ENCODE data around the gene C1QTNF6. TPM values are rescaled to one million over a fixed set of nuclear protein-coding genes. Genes with fewer than 3 reads are reported as not detected.
A peak's percentile ranks its signal among the peaks of the same experiment; 100 is the strongest.

Gene C1QTNF6
- total RNA-seq, 3 donors from 2014 or later, result 8.9 to 22.5 (median 13.3) TPM

GRCh38 chr22:37138849-37139561 lies 49.0 kb downstream of the C1QTNF6 start:
- ATAC-seq, result peak; percentile 30
- intact Hi-C loops (cut with DNase I, micrococcal nuclease), result no loop called here
- no peaks in the 10 kb centered on the region for H3K36me3 ChIP-seq (ENCODE audit: low read depth)
- no peak for TF ChIP-seq CTCF (IDR thresholded peaks at IDR 0.05)
- no peak for DNase-seq
- H3K9me3 ChIP-seq, result no peaks in the 10 kb centered on the region
- no peak overlapping the region for H3K4me3 ChIP-seq
- H3K4me1 ChIP-seq (ENCODE audit: low read depth), result no peaks in the 10 kb centered on the region

GRCh38 chr22:37137903-37138665 lies 50.0 kb downstream of the C1QTNF6 start:
- no peaks in the 10 kb centered on the region for H3K9me3 ChIP-seq
- H3K4me1 ChIP-seq (ENCODE audit: low read depth), result no peaks in the 10 kb centered on the region
- intact Hi-C loops (cut with DNase I, micrococcal nuclease), result no loop called here
- H3K36me3 ChIP-seq (ENCODE audit: low read depth), result no peaks in the 10 kb centered on the region
- ATAC-seq (no peak), DNase-seq (no peak)
- no peak for TF ChIP-seq CTCF (IDR thresholded peaks at IDR 0.05)
- H3K4me3 ChIP-seq, result no peak overlapping the region

- Histone ChIP-seq H3K36me3 (ENCODE audit: low read depth) (no peaks in the 10 kb centered on the region), H3K9me3 (no peaks in the 10 kb centered on the region), H3K4me3 (no peak overlapping the region), H3K4me1 (ENCODE audit: low read depth) (no peaks in the 10 kb centered on the region)
- DNase-seq, result no peak
- ATAC-seq, result no peak
- TF ChIP-seq CTCF (IDR thresholded peaks at IDR 0.05), result no peak
- intact Hi-C loops (cut with DNase I, micrococcal nuclease), result no loop called here
Observed at GRCh38 chr22:37137131-37137530, 50.9 kb downstream of the C1QTNF6 start.

GRCh38 chr22:37135023-37135422 lies 53.0 kb downstream of the C1QTNF6 start:
- DNase-seq (no peak), ATAC-seq (no peak)
- no peaks in the 10 kb centered on the region for H3K36me3 ChIP-seq (ENCODE audit: low read depth)
- H3K9me3 ChIP-seq, result no peaks in the 10 kb centered on the region
- TF ChIP-seq CTCF (IDR thresholded peaks at IDR 0.05), result no peak
- H3K4me3 ChIP-seq, result no peak overlapping the region
- intact Hi-C loops (cut with DNase I, micrococcal nuclease), result no loop called here
- no peaks in the 10 kb centered on the region for H3K4me1 ChIP-seq (ENCODE audit: low read depth)

- intact Hi-C loops (cut with DNase I, micrococcal nuclease), result no loop called here
- Histone ChIP-seq H3K36me3 (ENCODE audit: low read depth) (no peaks in the 10 kb centered on the region), H3K4me1 (ENCODE audit: low read depth) (no peaks in the 10 kb centered on the region), H3K9me3 (no peaks in the 10 kb centered on the region), H3K4me3 (no peak overlapping the region)
- DNase-seq (no peak), ATAC-seq (peak; percentile 22)
- no peak for TF ChIP-seq CTCF (IDR thresholded peaks at IDR 0.05)
Observed at GRCh38 chr22:37133304-37134018, 54.6 kb downstream of the C1QTNF6 start.

Measured in mucosa of descending colon (tissue), 3 donors.